ENCODE results near the gene STAT3.

GRCh38 chr17:42424991-42425610 is 36.9 kb upstream of the STAT3 start:
- TF ChIP-seq, protein P1, sequence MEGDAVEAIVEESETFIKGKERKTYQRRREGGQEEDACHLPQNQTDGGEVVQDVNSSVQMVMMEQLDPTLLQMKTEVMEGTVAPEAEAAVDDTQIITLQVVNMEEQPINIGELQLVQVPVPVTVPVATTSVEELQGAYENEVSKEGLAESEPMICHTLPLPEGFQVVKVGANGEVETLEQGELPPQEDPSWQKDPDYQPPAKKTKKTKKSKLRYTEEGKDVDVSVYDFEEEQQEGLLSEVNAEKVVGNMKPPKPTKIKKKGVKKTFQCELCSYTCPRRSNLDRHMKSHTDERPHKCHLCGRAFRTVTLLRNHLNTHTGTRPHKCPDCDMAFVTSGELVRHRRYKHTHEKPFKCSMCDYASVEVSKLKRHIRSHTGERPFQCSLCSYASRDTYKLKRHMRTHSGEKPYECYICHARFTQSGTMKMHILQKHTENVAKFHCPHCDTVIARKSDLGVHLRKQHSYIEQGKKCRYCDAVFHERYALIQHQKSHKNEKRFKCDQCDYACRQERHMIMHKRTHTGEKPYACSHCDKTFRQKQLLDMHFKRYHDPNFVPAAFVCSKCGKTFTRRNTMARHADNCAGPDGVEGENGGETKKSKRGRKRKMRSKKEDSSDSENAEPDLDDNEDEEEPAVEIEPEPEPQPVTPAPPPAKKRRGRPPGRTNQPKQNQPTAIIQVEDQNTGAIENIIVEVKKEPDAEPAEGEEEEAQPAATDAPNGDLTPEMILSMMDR (IDR thresholded peaks at IDR 0.05; ENCODE audit: low read depth, low read length) = no peak
- TF ChIP-seq POLR2A (IDR thresholded peaks at IDR 0.05; ENCODE audit: extremely low read depth, insufficient read length) = no peak
- no peak for TF ChIP-seq MYC (IDR thresholded peaks at IDR 0.05; ENCODE audit: low read depth, low read length)
- no peak for TF ChIP-seq MAX (IDR thresholded peaks at IDR 0.05; ENCODE audit: low read depth, low read length)
